Epithelial cell of proximal tubule (primary cell): Measurements from ENCODE around the gene ALDH18A1. TPM values are rescaled to one million over a fixed set of nuclear protein-coding genes. Genes with fewer than 3 reads are reported as not detected.

Experiments
- DNase-seq: peaks from one replicate; pipeline ENCODE4 v3.0.0-alpha.2; 2011; ENCODE audit warnings: low read depth
- H3K4me3 ChIP-seq: 2 replicates; pipeline ENCODE4 v1.5.1; 2011; ENCODE audit warnings: low read depth, mild to moderate bottlenecking, low read length
- CTCF ChIP-seq: conservative IDR thresholded peaks from 2 replicates; pipeline ENCODE4 v1.5.1; 2012; ENCODE audit warnings: low read depth, mild to moderate bottlenecking, low read length
- total RNA-seq: library from RNA; depleted of rRNA; stranded (reverse); fragments of >200 nt; gene quantifications from 2 replicates; pipeline ENCODE4 v1.2.3, GENCODE V29; 2015

The ALDH18A1 gene
- total RNA-seq, 1 donor from 2014 or later: 91.8 TPM

- peak overlapping the region; percentile 96 for H3K4me3 ChIP-seq
- TF ChIP-seq CTCF: no peak
- no peak for DNase-seq
These were observed 96.0 kb downstream of the ALDH18A1 start for GRCh38 chr10:95560278-95561176.

GRCh38 chr10:95559896-95560277 is 96.6 kb downstream of the ALDH18A1 start:
- H3K4me3 ChIP-seq: peak overlapping the region; percentile 96
- DNase-seq: no peak
- no peak for TF ChIP-seq CTCF

- DNase-seq: no peak
- H3K4me3 ChIP-seq: no peak overlapping the region
- no peak for TF ChIP-seq CTCF
These were observed 97.0 kb downstream of the ALDH18A1 start for GRCh38 chr10:95559471-95559870.

- DNase-seq: no peak
- H3K4me3 ChIP-seq: no peak overlapping the region
- TF ChIP-seq CTCF: peak; percentile 15
These were observed 97.8 kb downstream of the ALDH18A1 start for GRCh38 chr10:95558593-95559320.

- TF ChIP-seq CTCF: no peak
- no peak overlapping the region for H3K4me3 ChIP-seq
- DNase-seq: no peak
These were observed 99.3 kb downstream of the ALDH18A1 start for GRCh38 chr10:95556994-95557767.

Other genes starting within 250 kb of the ALDH18A1 start
- gene SORBS1, start 95.3 kb downstream of the ALDH18A1 start, total RNA-seq: 7.0 and 8.5 TPM in 2 replicates
- gene TCTN3, start 37.2 kb upstream of the ALDH18A1 start, total RNA-seq: 33.6 and 38.3 TPM in 2 replicates
- gene ENTPD1, start 99.5 kb upstream of the ALDH18A1 start, total RNA-seq: not detected in 2 replicates